ENCODE measurements around the gene LRFN4.

The LRFN4 gene

GRCh38 chr11:66854231-66854661 lies 2.6 kb upstream of the LRFN4 start:
- Mint-ChIP-seq H3K27ac (no peak overlapping the region), H3K4me3 (peak overlapping the region; percentile 22 to 86 (median 40)), H3K27me3 (ENCODE audit: low read depth) (no peaks in the 10 kb centered on the region), H3K4me1 (peaks cover 10% of the 10 kb centered on the region), H3K36me3 (ENCODE audit: low read depth) (no peaks in the 10 kb centered on the region), H3K9me3 (no peaks in the 10 kb centered on the region)
- TF ChIP-seq CTCF (IDR thresholded peaks at IDR 0.05; ENCODE audit: unreplicated experiment in 3 of 3), result no peak

GRCh38 chr11:66854729-66855211 lies 2.1 kb upstream of the LRFN4 start:
- TF ChIP-seq CTCF (IDR thresholded peaks at IDR 0.05; ENCODE audit: unreplicated experiment in 3 of 3), result no peak
- Mint-ChIP-seq H3K36me3 (ENCODE audit: low read depth) (no peaks in the 10 kb centered on the region), H3K4me1 (peaks cover 10% of the 10 kb centered on the region), H3K27ac (peak overlapping the region in 1 of 3 experiments; percentile 87), H3K9me3 (no peaks in the 10 kb centered on the region), H3K4me3 (peak overlapping the region; percentile 86 to 91 (median 91)), H3K27me3 (ENCODE audit: low read depth) (no peaks in the 10 kb centered on the region)

- H3K4me1 Mint-ChIP-seq, result peaks cover 10% of the 10 kb centered on the region
- peak overlapping the region; percentile 92 to 95 (median 94) for H3K4me3 Mint-ChIP-seq
- H3K27me3 Mint-ChIP-seq (ENCODE audit: low read depth), result no peaks in the 10 kb centered on the region
- H3K36me3 Mint-ChIP-seq (ENCODE audit: low read depth), result no peaks in the 10 kb centered on the region
- no peak for TF ChIP-seq CTCF (IDR thresholded peaks at IDR 0.05; ENCODE audit: unreplicated experiment in 3 of 3)
- peak overlapping the region; percentile 55 to 93 (median 87) for H3K27ac Mint-ChIP-seq
- no peaks in the 10 kb centered on the region for H3K9me3 Mint-ChIP-seq
These were observed 1.0 kb upstream of the LRFN4 start for GRCh38 chr11:66855574-66856495.

- Mint-ChIP-seq H3K27ac (peak overlapping the region in 1 of 3 experiments; percentile 66), H3K4me3 (peak overlapping the region; percentile 79 to 86 (median 85))
These were observed 516 bp downstream of the LRFN4 start for GRCh38 chr11:66857234-66857926.

GRCh38 chr11:66857927-66858185 lies 992 bp downstream of the LRFN4 start:
- no peak for TF ChIP-seq CTCF (IDR thresholded peaks at IDR 0.05; ENCODE audit: unreplicated experiment in 3 of 3)
- H3K4me1 Mint-ChIP-seq, result peaks cover 10% of the 10 kb centered on the region
- H3K27ac Mint-ChIP-seq, result no peak overlapping the region

More at GRCh38 chr11:66857234-66857926, 516 bp downstream of the LRFN4 start:
- H3K9me3 Mint-ChIP-seq, result no peaks in the 10 kb centered on the region
- H3K36me3 Mint-ChIP-seq (ENCODE audit: low read depth), result no peaks in the 10 kb centered on the region
- no peak for TF ChIP-seq CTCF (IDR thresholded peaks at IDR 0.05; ENCODE audit: unreplicated experiment in 3 of 3)
- H3K4me1 Mint-ChIP-seq, result peaks cover 10% of the 10 kb centered on the region
- H3K27me3 Mint-ChIP-seq (ENCODE audit: low read depth), result no peaks in the 10 kb centered on the region

More at GRCh38 chr11:66857927-66858185, 992 bp downstream of the LRFN4 start:
- Mint-ChIP-seq H3K36me3 (ENCODE audit: low read depth) (no peaks in the 10 kb centered on the region), H3K4me3 (peak overlapping the region; percentile 79 to 86 (median 85)), H3K27me3 (ENCODE audit: low read depth) (no peaks in the 10 kb centered on the region), H3K9me3 (no peaks in the 10 kb centered on the region)

Data from nephron (organoid).